ENCODE results near the gene RBMS3.
A peak's percentile ranks its signal among the peaks of the same experiment; 100 is the strongest.

The RBMS3 gene

GRCh38 chr3:29497282-29497681 is 216.4 kb downstream of the RBMS3 start:
- no peaks in the 10 kb centered on the region for H3K36me3 ChIP-seq (ENCODE audit: insufficient read depth, low read length)
- H3K4me2 ChIP-seq (ENCODE audit: low read length): no peak overlapping the region
- H3K9me3 ChIP-seq (replicated peaks; ENCODE audit: low read length): no peaks in the 10 kb centered on the region
- H3K4me1 ChIP-seq (ENCODE audit: control insufficient read depth, insufficient read depth, low read length): no peaks in the 10 kb centered on the region
- no peak overlapping the region for H3K9ac ChIP-seq (ENCODE audit: low read depth, low read length)
- H3K4me3 ChIP-seq (ENCODE audit: low read length): no peak overlapping the region
- no peaks in the 10 kb centered on the region for H3K27me3 ChIP-seq (ENCODE audit: control insufficient read depth, insufficient read depth, low read length)

GRCh38 chr3:29502771-29503170 is 221.9 kb downstream of the RBMS3 start:
- peaks cover 6% of the 10 kb centered on the region for H3K36me3 ChIP-seq (ENCODE audit: insufficient read depth, low read length)
- H3K9me3 ChIP-seq (replicated peaks; ENCODE audit: low read length): no peaks in the 10 kb centered on the region
- no peak overlapping the region for H3K9ac ChIP-seq (ENCODE audit: low read depth, low read length)
- no peak overlapping the region for H3K4me3 ChIP-seq (ENCODE audit: low read length)
- H3K4me1 ChIP-seq (ENCODE audit: control insufficient read depth, insufficient read depth, low read length): no peaks in the 10 kb centered on the region
- H3K27me3 ChIP-seq (ENCODE audit: control insufficient read depth, insufficient read depth, low read length): no peaks in the 10 kb centered on the region
- no peak overlapping the region for H3K4me2 ChIP-seq (ENCODE audit: low read length)

GRCh38 chr3:29503314-29503713 is 222.4 kb downstream of the RBMS3 start:
- H3K4me1 ChIP-seq (ENCODE audit: control insufficient read depth, insufficient read depth, low read length): no peaks in the 10 kb centered on the region
- no peaks in the 10 kb centered on the region for H3K9me3 ChIP-seq (replicated peaks; ENCODE audit: low read length)
- peaks cover 6% of the 10 kb centered on the region for H3K36me3 ChIP-seq (ENCODE audit: insufficient read depth, low read length)
- H3K9ac ChIP-seq (ENCODE audit: low read depth, low read length): no peak overlapping the region
- no peak overlapping the region for H3K4me3 ChIP-seq (ENCODE audit: low read length)
- H3K27me3 ChIP-seq (ENCODE audit: control insufficient read depth, insufficient read depth, low read length): no peaks in the 10 kb centered on the region
- H3K4me2 ChIP-seq (ENCODE audit: low read length): no peak overlapping the region

GRCh38 chr3:29503958-29504357 is 223.1 kb downstream of the RBMS3 start:
- Histone ChIP-seq H3K4me1 (ENCODE audit: control insufficient read depth, insufficient read depth, low read length) (no peaks in the 10 kb centered on the region), H3K4me2 (ENCODE audit: low read length) (no peak overlapping the region), H3K9me3 (replicated peaks; ENCODE audit: low read length) (no peaks in the 10 kb centered on the region), H3K4me3 (ENCODE audit: low read length) (no peak overlapping the region), H3K9ac (ENCODE audit: low read depth, low read length) (no peak overlapping the region), H3K36me3 (ENCODE audit: insufficient read depth, low read length) (peaks cover 6% of the 10 kb centered on the region), H3K27me3 (ENCODE audit: control insufficient read depth, insufficient read depth, low read length) (no peaks in the 10 kb centered on the region)

DNA sequence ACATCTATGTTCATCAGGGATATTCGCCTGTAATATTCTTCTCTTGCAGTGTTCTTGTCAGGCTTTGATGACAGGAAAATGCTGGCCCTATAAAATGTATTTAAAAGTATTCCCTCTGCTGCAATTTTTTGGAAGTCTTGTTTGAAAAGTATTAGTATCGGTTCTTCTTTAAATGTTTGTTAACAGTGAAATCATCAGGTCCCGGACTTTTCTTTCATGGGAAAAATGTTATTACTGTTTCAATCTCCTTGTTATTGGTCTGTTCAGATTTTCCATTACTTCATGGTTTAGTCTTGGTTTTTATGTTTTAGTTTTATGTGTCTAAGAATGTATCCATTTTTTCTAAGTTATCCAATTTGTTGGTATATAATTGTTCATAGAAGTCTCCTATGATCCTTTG is 225.6 kb downstream of the RBMS3 start:
- no peak overlapping the region for H3K9ac ChIP-seq (ENCODE audit: low read depth, low read length)
- H3K27me3 ChIP-seq (ENCODE audit: control insufficient read depth, insufficient read depth, low read length): no peaks in the 10 kb centered on the region
- no peaks in the 10 kb centered on the region for H3K9me3 ChIP-seq (replicated peaks; ENCODE audit: low read length)
- no peak overlapping the region for H3K4me3 ChIP-seq (ENCODE audit: low read length)
- H3K4me1 ChIP-seq (ENCODE audit: control insufficient read depth, insufficient read depth, low read length): no peaks in the 10 kb centered on the region
- H3K36me3 ChIP-seq (ENCODE audit: insufficient read depth, low read length): peaks cover 6% of the 10 kb centered on the region
- no peak overlapping the region for H3K4me2 ChIP-seq (ENCODE audit: low read length)

- no peak overlapping the region for H3K9ac ChIP-seq (ENCODE audit: low read depth, low read length)
- no peaks in the 10 kb centered on the region for H3K27me3 ChIP-seq (ENCODE audit: control insufficient read depth, insufficient read depth, low read length)
- H3K9me3 ChIP-seq (replicated peaks; ENCODE audit: low read length): no peaks in the 10 kb centered on the region
- H3K4me3 ChIP-seq (ENCODE audit: low read length): no peak overlapping the region
- peaks cover 36% of the 10 kb centered on the region for H3K4me1 ChIP-seq (ENCODE audit: control insufficient read depth, insufficient read depth, low read length)
- H3K4me2 ChIP-seq (ENCODE audit: low read length): no peak overlapping the region
- no peaks in the 10 kb centered on the region for H3K36me3 ChIP-seq (ENCODE audit: insufficient read depth, low read length)
Measured at GRCh38 chr3:29511701-29512100, 230.8 kb downstream of the RBMS3 start.

DNA sequence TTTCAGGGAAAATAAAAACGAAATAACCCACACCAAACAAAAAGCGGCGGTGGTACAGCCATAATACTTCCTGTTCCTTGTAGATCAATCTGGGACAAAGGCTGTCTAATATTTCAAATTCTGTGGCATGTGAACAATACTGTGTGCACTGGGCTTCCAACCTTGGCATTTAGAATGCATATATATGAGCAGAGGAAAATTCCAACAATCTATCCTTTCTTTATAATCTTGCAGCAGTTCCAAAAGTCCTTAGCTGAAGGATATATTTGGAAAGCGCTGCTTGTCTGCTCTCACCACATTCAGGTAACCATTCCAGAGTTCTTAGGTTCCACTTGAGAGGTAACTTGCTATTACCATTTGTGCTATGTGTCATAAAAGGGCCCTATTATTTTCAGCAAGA is 231.8 kb downstream of the RBMS3 start:
- H3K9me3 ChIP-seq (replicated peaks; ENCODE audit: low read length): no peaks in the 10 kb centered on the region
- no peaks in the 10 kb centered on the region for H3K36me3 ChIP-seq (ENCODE audit: insufficient read depth, low read length)
- peak overlapping the region; percentile 59 for H3K4me2 ChIP-seq (ENCODE audit: low read length)
- no peak overlapping the region for H3K4me3 ChIP-seq (ENCODE audit: low read length)
- H3K9ac ChIP-seq (ENCODE audit: low read depth, low read length): no peak overlapping the region
- H3K4me1 ChIP-seq (ENCODE audit: control insufficient read depth, insufficient read depth, low read length): peaks cover 36% of the 10 kb centered on the region
- no peaks in the 10 kb centered on the region for H3K27me3 ChIP-seq (ENCODE audit: control insufficient read depth, insufficient read depth, low read length)

DNA sequence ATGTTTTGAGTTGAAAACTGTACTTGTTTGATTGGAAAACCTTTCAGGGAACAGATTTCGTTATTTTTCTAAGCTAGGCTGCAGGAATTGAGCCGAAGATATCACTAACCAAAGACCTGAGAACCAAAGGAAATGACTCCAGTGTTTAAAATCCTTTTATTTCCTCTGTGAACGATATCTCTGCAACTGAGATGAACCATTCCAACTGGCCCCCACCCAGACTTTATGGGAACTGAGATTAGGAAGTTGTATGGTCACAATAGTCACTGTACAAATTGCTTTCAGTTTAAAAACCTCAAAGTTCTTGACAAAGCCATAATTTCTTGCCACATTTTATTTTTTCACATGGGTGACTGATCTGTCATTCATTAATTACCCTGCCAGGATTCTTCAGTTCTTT is 232.4 kb downstream of the RBMS3 start:
- Histone ChIP-seq H3K4me3 (ENCODE audit: low read length) (peak overlapping the region; percentile 11), H3K36me3 (ENCODE audit: insufficient read depth, low read length) (no peaks in the 10 kb centered on the region), H3K4me2 (ENCODE audit: low read length) (peak overlapping the region; percentile 59), H3K27me3 (ENCODE audit: control insufficient read depth, insufficient read depth, low read length) (no peaks in the 10 kb centered on the region), H3K9me3 (replicated peaks; ENCODE audit: low read length) (no peaks in the 10 kb centered on the region), H3K9ac (ENCODE audit: low read depth, low read length) (no peak overlapping the region), H3K4me1 (ENCODE audit: control insufficient read depth, insufficient read depth, low read length) (peaks cover 36% of the 10 kb centered on the region)

DNA sequence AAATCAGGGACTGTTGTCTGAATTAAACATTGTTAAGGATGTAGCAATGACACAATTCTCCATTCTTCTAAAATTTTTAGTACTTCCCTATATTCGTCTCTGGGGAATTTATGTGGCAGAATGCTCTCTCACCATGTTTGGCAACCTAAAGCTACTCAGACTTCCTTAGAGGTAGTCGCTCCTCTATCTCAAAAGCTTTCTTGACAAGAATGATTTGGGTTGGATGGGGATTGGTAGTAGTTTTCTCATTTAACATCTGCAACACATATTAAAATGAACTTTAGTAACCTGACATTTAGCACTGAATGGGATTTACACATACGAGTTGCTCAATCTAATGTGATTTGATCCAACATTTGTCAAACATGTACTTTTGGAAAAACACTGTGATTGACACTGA is 233.3 kb downstream of the RBMS3 start:
- Histone ChIP-seq H3K9me3 (replicated peaks; ENCODE audit: low read length) (no peaks in the 10 kb centered on the region), H3K9ac (ENCODE audit: low read depth, low read length) (no peak overlapping the region), H3K4me3 (ENCODE audit: low read length) (no peak overlapping the region), H3K36me3 (ENCODE audit: insufficient read depth, low read length) (no peaks in the 10 kb centered on the region), H3K27me3 (ENCODE audit: control insufficient read depth, insufficient read depth, low read length) (no peaks in the 10 kb centered on the region), H3K4me2 (ENCODE audit: low read length) (no peak overlapping the region), H3K4me1 (ENCODE audit: control insufficient read depth, insufficient read depth, low read length) (peaks cover 36% of the 10 kb centered on the region)

GRCh38 chr3:29514912-29515311 is 234.0 kb downstream of the RBMS3 start:
- Histone ChIP-seq H3K27me3 (ENCODE audit: control insufficient read depth, insufficient read depth, low read length) (no peaks in the 10 kb centered on the region), H3K9me3 (replicated peaks; ENCODE audit: low read length) (no peaks in the 10 kb centered on the region), H3K4me3 (ENCODE audit: low read length) (no peak overlapping the region), H3K36me3 (ENCODE audit: insufficient read depth, low read length) (no peaks in the 10 kb centered on the region), H3K4me1 (ENCODE audit: control insufficient read depth, insufficient read depth, low read length) (peaks cover 36% of the 10 kb centered on the region), H3K4me2 (ENCODE audit: low read length) (peak overlapping the region; percentile 5), H3K9ac (ENCODE audit: low read depth, low read length) (no peak overlapping the region)

- Histone ChIP-seq H3K9me3 (replicated peaks; ENCODE audit: low read length) (no peaks in the 10 kb centered on the region), H3K4me3 (ENCODE audit: low read length) (no peak overlapping the region), H3K36me3 (ENCODE audit: insufficient read depth, low read length) (no peaks in the 10 kb centered on the region), H3K27me3 (ENCODE audit: control insufficient read depth, insufficient read depth, low read length) (no peaks in the 10 kb centered on the region), H3K4me1 (ENCODE audit: control insufficient read depth, insufficient read depth, low read length) (peaks cover 36% of the 10 kb centered on the region), H3K4me2 (ENCODE audit: low read length) (peak overlapping the region; percentile 35), H3K9ac (ENCODE audit: low read depth, low read length) (no peak overlapping the region)
Measured at GRCh38 chr3:29515451-29515850, 234.6 kb downstream of the RBMS3 start.

- no peak overlapping the region for H3K9ac ChIP-seq (ENCODE audit: low read depth, low read length)
- H3K4me2 ChIP-seq (ENCODE audit: low read length): no peak overlapping the region
- no peaks in the 10 kb centered on the region for H3K36me3 ChIP-seq (ENCODE audit: insufficient read depth, low read length)
- no peak overlapping the region for H3K4me3 ChIP-seq (ENCODE audit: low read length)
- no peaks in the 10 kb centered on the region for H3K9me3 ChIP-seq (replicated peaks; ENCODE audit: low read length)
- H3K27me3 ChIP-seq (ENCODE audit: control insufficient read depth, insufficient read depth, low read length): no peaks in the 10 kb centered on the region
- peaks cover 36% of the 10 kb centered on the region for H3K4me1 ChIP-seq (ENCODE audit: control insufficient read depth, insufficient read depth, low read length)
Measured at GRCh38 chr3:29516164-29516563, 235.3 kb downstream of the RBMS3 start.
